Measurements from ENCODE around the gene TMEM255B. TPM values are rescaled to one million over a fixed set of nuclear protein-coding genes. Genes with fewer than 3 reads are reported as not detected.
"Not testable (repeated sequence)": the region's sequence is repeated elsewhere in the genome, so short reads cannot be mapped to it uniquely, and the experiment has no call there.

The TMEM255B gene
- total and polyA plus RNA-seq, 9 donors = 0.60 to 18.6 (median 7.9) TPM

GRCh38 chr13:113828282-113828825 is 69.3 kb downstream of the TMEM255B start:
- no peaks in the 10 kb centered on the region for H3K4me1 ChIP-seq (ENCODE audit: insufficient read depth)
- H3K4me3 ChIP-seq = no peak overlapping the region
- DNase-seq = peak in 1 of 5 donors; percentile 19
- intact Hi-C loops (cut with DNase I) = no loop called here
- H3K27ac ChIP-seq = no peak overlapping the region
- no peaks in the 10 kb centered on the region for H3K9me3 ChIP-seq
- WGBS, 3 donors = 91 to 96% (median 95%) methylated on average over 20 of the region's 20 CpGs
- H3K27me3 ChIP-seq = no peaks in the 10 kb centered on the region
- TF ChIP-seq POLR2A (IDR thresholded peaks at IDR 0.05) (no peak), EP300 (IDR thresholded peaks at IDR 0.05) (no peak), CTCF (IDR thresholded peaks at IDR 0.05) (no peak)
- no peaks in the 10 kb centered on the region for H3K36me3 ChIP-seq

GRCh38 chr13:113830426-113830950 is 71.5 kb downstream of the TMEM255B start:
- H3K9me3 ChIP-seq; H3K27ac ChIP-seq; H3K4me3 ChIP-seq; intact Hi-C loops (cut with DNase I); H3K4me1 ChIP-seq (ENCODE audit: insufficient read depth); H3K36me3 ChIP-seq; H3K27me3 ChIP-seq; DNase-seq: not testable (repeated sequence)
- 88 to 91% (median 89%) methylated on average over 4 to 18 of the region's 22 CpGs for WGBS, 3 donors

- no peaks in the 10 kb centered on the region for H3K27me3 ChIP-seq
- WGBS, 3 donors = 90 to 94% (median 91%) methylated on average over 23 of the region's 23 CpGs
- no peak overlapping the region for H3K4me3 ChIP-seq
- no peaks in the 10 kb centered on the region for H3K4me1 ChIP-seq (ENCODE audit: insufficient read depth)
- peak in 1 of 5 donors; percentile 32 for DNase-seq
- no peaks in the 10 kb centered on the region for H3K36me3 ChIP-seq
- H3K9me3 ChIP-seq = no peaks in the 10 kb centered on the region
- intact Hi-C loops (cut with DNase I) = no loop called here
- no peak overlapping the region for H3K27ac ChIP-seq
- TF ChIP-seq CTCF (IDR thresholded peaks at IDR 0.05) (no peak), POLR2A (IDR thresholded peaks at IDR 0.05) (no peak), EP300 (IDR thresholded peaks at IDR 0.05) (no peak)
Observed at GRCh38 chr13:113831061-113831460, 72.0 kb downstream of the TMEM255B start.

- Histone ChIP-seq H3K27me3 (no peaks in the 10 kb centered on the region), H3K4me3 (no peak overlapping the region), H3K36me3 (no peaks in the 10 kb centered on the region), H3K4me1 (ENCODE audit: insufficient read depth) (peaks cover 5% of the 10 kb centered on the region), H3K27ac (no peak overlapping the region), H3K9me3 (no peaks in the 10 kb centered on the region)
- intact Hi-C loops (cut with DNase I) = no loop called here
- WGBS, 3 donors = 90 to 93% (median 93%) methylated on average over 17 to 19 of the region's 19 CpGs
- no peak for DNase-seq
- no peak for TF ChIP-seq CTCF (IDR thresholded peaks at IDR 0.05)
- no peak for TF ChIP-seq POLR2A (IDR thresholded peaks at IDR 0.05)
- TF ChIP-seq EP300 (IDR thresholded peaks at IDR 0.05) = no peak
Observed at GRCh38 chr13:113832205-113832604, 73.2 kb downstream of the TMEM255B start.

GRCh38 chr13:113832631-113833030 is 73.6 kb downstream of the TMEM255B start:
- Histone ChIP-seq H3K36me3 (no peaks in the 10 kb centered on the region), H3K9me3 (no peaks in the 10 kb centered on the region), H3K4me1 (ENCODE audit: insufficient read depth) (peaks cover 9% of the 10 kb centered on the region), H3K4me3 (no peak overlapping the region), H3K27me3 (no peaks in the 10 kb centered on the region), H3K27ac (no peak overlapping the region)
- WGBS, 3 donors = 94 to 96% (median 95%) methylated on average over 23 of the region's 23 CpGs
- DNase-seq = no peak
- intact Hi-C loops (cut with DNase I) = no loop called here
- TF ChIP-seq EP300 (IDR thresholded peaks at IDR 0.05) (no peak), CTCF (IDR thresholded peaks at IDR 0.05) (no peak), POLR2A (IDR thresholded peaks at IDR 0.05) (no peak)
